Central memory CD4-positive, alpha-beta T cell (primary cell): ENCODE results near the gene RAB15.

Experiments
- DNase-seq: peaks from one replicate; pipeline ENCODE4 v3.0.0; 2022

The RAB15 gene

GRCh38 chr14:64987438-64987767 lies 15.3 kb upstream of the RAB15 start:
- no peak for DNase-seq

- peak; percentile 94 for DNase-seq
Observed at GRCh38 chr14:64986648-64987437, 14.7 kb upstream of the RAB15 start, which contains the start of gene FNTB. Gene FNTB (plus strand): TSS chr14:64986895. CDS start chr14:64986954, 59 bp downstream.

- peak; percentile 54 for DNase-seq
Observed at GRCh38 chr14:64983439-64984310, 11.5 kb upstream of the RAB15 start.

- no peak for DNase-seq
Observed at GRCh38 chr14:64979336-64980074, 7.4 kb upstream of the RAB15 start.

GRCh38 chr14:64974563-64974962 lies 2.4 kb upstream of the RAB15 start:
- DNase-seq, result no peak

GRCh38 chr14:64973826-64974225 lies 1.7 kb upstream of the RAB15 start:
- DNase-seq, result no peak

GRCh38 chr14:64973026-64973442 lies 898 bp upstream of the RAB15 start:
- no peak for DNase-seq

- no peak for DNase-seq
Observed at GRCh38 chr14:64971491-64971942, 619 bp downstream of the RAB15 start.

GRCh38 chr14:64970776-64971477 lies 1.2 kb downstream of the RAB15 start:
- DNase-seq, result no peak

GRCh38 chr14:64970041-64970440 lies 2.1 kb downstream of the RAB15 start:
- DNase-seq, result no peak

GRCh38 chr14:64968651-64969050 lies 3.5 kb downstream of the RAB15 start:
- DNase-seq, result no peak

- DNase-seq, result no peak
Observed at GRCh38 chr14:64968167-64968566, 4.0 kb downstream of the RAB15 start.

GRCh38 chr14:64966976-64967375 lies 5.2 kb downstream of the RAB15 start:
- DNase-seq, result no peak

GRCh38 chr14:64965356-64966000 lies 6.7 kb downstream of the RAB15 start:
- DNase-seq, result no peak

GRCh38 chr14:64963611-64964010 lies 8.5 kb downstream of the RAB15 start:
- DNase-seq, result no peak

GRCh38 chr14:64960762-64961276 lies 11.3 kb downstream of the RAB15 start:
- DNase-seq, result no peak

GRCh38 chr14:64958743-64959142 lies 13.4 kb downstream of the RAB15 start:
- no peak for DNase-seq

GRCh38 chr14:64958201-64958600 lies 13.9 kb downstream of the RAB15 start:
- no peak for DNase-seq

GRCh38 chr14:64956697-64957406 lies 15.3 kb downstream of the RAB15 start:
- DNase-seq, result no peak

GRCh38 chr14:64955297-64955696 lies 16.8 kb downstream of the RAB15 start:
- DNase-seq, result no peak
